Activated CD4-positive, alpha-beta T cell treated with anti-CD3 and anti-CD28 coated beads, Interleukin-2, amount 10 ng/mL, durations not matched to agents 7 days and 5 days (primary cell): ENCODE results near the gene EIF2AK3. TPM values are rescaled to one million over a fixed set of nuclear protein-coding genes. Genes with fewer than 3 reads are reported as not detected.

Experiments used
- CTCF ChIA-PET: fragments of 350-600 bp; sonication (Branson Sonifier 250); formaldehyde crosslinking; loops from one replicate; lab custom pipeline; 2021; ENCODE audit warnings: antibody characterized with exemption; lab: Charles Lee
- POLR2A ChIA-PET: fragments of 350-600 bp; sonication (Branson Sonifier 250); formaldehyde crosslinking; loops from one replicate; lab custom pipeline; 2021; ENCODE audit warnings: antibody characterized with exemption; lab: Charles Lee
- DNase-seq: peaks from one replicate; pipeline ENCODE4 v3.0.0-alpha.2; 2020
- H3K27ac Mint-ChIP-seq: one replicate; pipeline ENCODE4 v1.8.0; 2021; ENCODE audit warnings: mild to moderate bottlenecking, moderate library complexity, mixed read lengths
- H3K27me3 Mint-ChIP-seq: one replicate; pipeline ENCODE4 v1.8.0; 2021; ENCODE audit warnings: mixed read lengths
- H3K36me3 Mint-ChIP-seq: one replicate; pipeline ENCODE4 v1.8.0; 2021; ENCODE audit warnings: low read depth, mixed read lengths
- H3K4me1 Mint-ChIP-seq: one replicate; pipeline ENCODE4 v1.8.0; 2021; ENCODE audit warnings: mixed read lengths
- H3K4me3 Mint-ChIP-seq: one replicate; pipeline ENCODE4 v1.8.0; 2021; ENCODE audit warnings: mild to moderate bottlenecking, moderate library complexity, mixed read lengths
- H3K9me3 Mint-ChIP-seq: one replicate; pipeline ENCODE4 v1.8.0; 2021; ENCODE audit warnings: mixed read lengths
- total RNA-seq, 2 experiments: library from RNA; stranded (reverse); gene quantifications; one replicate each; pipeline ENCODE4 v1.2.3, GENCODE V29; 2021

The EIF2AK3 gene
- 10 to 100 TPM; 20.2 to 26.0 TPM for total RNA-seq

GRCh38 chr2:88627055-88627855 is at the start of gene EIF2AK3:
Gene EIF2AK3, minus strand, starts transcription at chr2:88627464. Its CDS starts 190 bp downstream, at chr2:88627274.
- CTCF ChIA-PET = interaction anchor here (0.9 to 1.3 kb wide), 2 partner anchors 18 to 36 kb away, joined by 3 read pairs; no protein-coding TSS in a partner anchor
- H3K36me3 Mint-ChIP-seq = no peaks in the 10 kb centered on the region
- peak within 1 kb of the TSS; percentile 95 for H3K27ac Mint-ChIP-seq
- DNase-seq = peak; percentile 98
- peak within 1 kb of the TSS; percentile 90 for H3K4me3 Mint-ChIP-seq
- no peaks in the 10 kb centered on the region for H3K9me3 Mint-ChIP-seq
- H3K4me1 Mint-ChIP-seq = peaks cover 23% of the 10 kb centered on the region
- POLR2A ChIA-PET = interaction anchor here (0.6 kb wide), 1 partner anchor 66 kb away, joined by 3 read pairs; no protein-coding TSS in a partner anchor
- peaks cover 2% of the 10 kb centered on the region for H3K27me3 Mint-ChIP-seq

- no peaks in the 10 kb centered on the region for H3K9me3 Mint-ChIP-seq
- POLR2A ChIA-PET = no interaction called here
- H3K27ac Mint-ChIP-seq = no peak overlapping the region
- no peak for DNase-seq
- H3K27me3 Mint-ChIP-seq = peaks cover 2% of the 10 kb centered on the region
- no peaks in the 10 kb centered on the region for H3K4me1 Mint-ChIP-seq
- H3K36me3 Mint-ChIP-seq = no peaks in the 10 kb centered on the region
- no peak overlapping the region for H3K4me3 Mint-ChIP-seq
- CTCF ChIA-PET = interaction anchor here (0.9 kb wide), 1 partner anchor 82 kb away, joined by 3 read pairs; no protein-coding TSS in a partner anchor
These were observed 46.1 kb upstream of the EIF2AK3 start for GRCh38 chr2:88673363-88673762.

- Mint-ChIP-seq H3K9me3 (no peaks in the 10 kb centered on the region), H3K4me1 (no peaks in the 10 kb centered on the region), H3K27ac (no peak overlapping the region), H3K36me3 (no peaks in the 10 kb centered on the region), H3K27me3 (peaks cover 2% of the 10 kb centered on the region), H3K4me3 (no peak overlapping the region)
- ChIA-PET POLR2A (no interaction called here), CTCF (interaction anchor here (0.7 to 1.6 kb wide), 12 partner anchors 8 to 317 kb away, joined by 3 to 10 read pairs (median 3); partner anchors contain the start of gene RPIA)
- DNase-seq = peak; percentile 18
These were observed 44.6 kb upstream of the EIF2AK3 start for GRCh38 chr2:88671786-88672427.

- ChIA-PET POLR2A (interaction anchor here (0.6 kb wide), 1 partner anchor 70 kb away, joined by 3 read pairs; no protein-coding TSS in a partner anchor), CTCF (interaction anchor here (0.6 to 1.7 kb wide), 4 partner anchors 11 to 78 kb away, joined by 3 to 6 read pairs (median 4); no protein-coding TSS in a partner anchor)
- Mint-ChIP-seq H3K36me3 (no peaks in the 10 kb centered on the region), H3K4me1 (no peaks in the 10 kb centered on the region), H3K4me3 (no peak overlapping the region), H3K27me3 (no peaks in the 10 kb centered on the region), H3K9me3 (no peaks in the 10 kb centered on the region), H3K27ac (no peak overlapping the region)
- DNase-seq = peak; percentile 48
These were observed 42.4 kb upstream of the EIF2AK3 start for GRCh38 chr2:88669482-88670214.

GRCh38 chr2:88668862-88669261 is 41.6 kb upstream of the EIF2AK3 start:
- no peak for DNase-seq
- Mint-ChIP-seq H3K9me3 (no peaks in the 10 kb centered on the region), H3K27ac (no peak overlapping the region), H3K36me3 (no peaks in the 10 kb centered on the region), H3K4me3 (no peak overlapping the region), H3K4me1 (no peaks in the 10 kb centered on the region), H3K27me3 (no peaks in the 10 kb centered on the region)
- POLR2A ChIA-PET = interaction anchor here (0.6 kb wide), 1 partner anchor 69 kb away, joined by 3 read pairs; no protein-coding TSS in a partner anchor
- CTCF ChIA-PET = interaction anchor here (0.6 to 1.7 kb wide), 2 partner anchors 10 to 22 kb away, joined by 3 to 6 read pairs; no protein-coding TSS in a partner anchor

GRCh38 chr2:88667219-88667618 is 40.0 kb upstream of the EIF2AK3 start:
- H3K9me3 Mint-ChIP-seq = no peaks in the 10 kb centered on the region
- no peak overlapping the region for H3K27ac Mint-ChIP-seq
- no peaks in the 10 kb centered on the region for H3K4me1 Mint-ChIP-seq
- DNase-seq = no peak
- H3K36me3 Mint-ChIP-seq = no peaks in the 10 kb centered on the region
- H3K4me3 Mint-ChIP-seq = no peak overlapping the region
- ChIA-PET CTCF (interaction anchor here (0.5 to 0.6 kb wide), 2 partner anchors 307 to 475 kb away, joined by 3 read pairs; no protein-coding TSS in a partner anchor), POLR2A (no interaction called here)
- H3K27me3 Mint-ChIP-seq = no peaks in the 10 kb centered on the region

- ChIA-PET POLR2A (no interaction called here), CTCF (interaction anchor here (0.6 kb wide), 1 partner anchor 475 kb away, joined by 3 read pairs; no protein-coding TSS in a partner anchor)
- Mint-ChIP-seq H3K4me1 (no peaks in the 10 kb centered on the region), H3K27me3 (no peaks in the 10 kb centered on the region), H3K4me3 (no peak overlapping the region), H3K36me3 (no peaks in the 10 kb centered on the region), H3K9me3 (no peaks in the 10 kb centered on the region), H3K27ac (no peak overlapping the region)
- DNase-seq = no peak
These were observed 39.3 kb upstream of the EIF2AK3 start for GRCh38 chr2:88666576-88666975.

- no peaks in the 10 kb centered on the region for H3K9me3 Mint-ChIP-seq
- H3K27ac Mint-ChIP-seq = no peak overlapping the region
- H3K27me3 Mint-ChIP-seq = no peaks in the 10 kb centered on the region
- ChIA-PET CTCF (no interaction called here), POLR2A (no interaction called here)
- DNase-seq = no peak
- no peaks in the 10 kb centered on the region for H3K4me1 Mint-ChIP-seq
- H3K36me3 Mint-ChIP-seq = no peaks in the 10 kb centered on the region
- no peak overlapping the region for H3K4me3 Mint-ChIP-seq
These were observed 33.4 kb upstream of the EIF2AK3 start for GRCh38 chr2:88660622-88661021.

- Mint-ChIP-seq H3K27ac (no peak overlapping the region), H3K9me3 (no peaks in the 10 kb centered on the region), H3K27me3 (peaks cover 2% of the 10 kb centered on the region), H3K4me3 (no peak overlapping the region), H3K4me1 (no peaks in the 10 kb centered on the region), H3K36me3 (no peaks in the 10 kb centered on the region)
- POLR2A ChIA-PET = no interaction called here
- DNase-seq = no peak
- CTCF ChIA-PET = interaction anchor here (1.4 to 3.1 kb wide), 3 partner anchors 10 to 32 kb away, joined by 4 to 10 read pairs (median 6); partner anchors contain the start of gene RPIA
These were observed 32.3 kb upstream of the EIF2AK3 start for GRCh38 chr2:88659538-88659915.

GRCh38 chr2:88658881-88659537 is 31.7 kb upstream of the EIF2AK3 start:
- ChIA-PET POLR2A (no interaction called here), CTCF (interaction anchor here (1.4 to 3.1 kb wide), 3 partner anchors 11 to 33 kb away, joined by 4 to 10 read pairs (median 6); partner anchors contain the start of gene RPIA)

GRCh38 chr2:88658326-88658725 is 31.1 kb upstream of the EIF2AK3 start:
- CTCF ChIA-PET = interaction anchor here (1.1 to 3.1 kb wide), 3 partner anchors 11 to 16 kb away, joined by 4 to 10 read pairs (median 6); no protein-coding TSS in a partner anchor
- H3K4me1 Mint-ChIP-seq = no peaks in the 10 kb centered on the region
- H3K4me3 Mint-ChIP-seq = no peak overlapping the region
- H3K27me3 Mint-ChIP-seq = peaks cover 2% of the 10 kb centered on the region
- no peaks in the 10 kb centered on the region for H3K36me3 Mint-ChIP-seq
- no peaks in the 10 kb centered on the region for H3K9me3 Mint-ChIP-seq
- POLR2A ChIA-PET = no interaction called here
- H3K27ac Mint-ChIP-seq = no peak overlapping the region
- no peak for DNase-seq

More at GRCh38 chr2:88658881-88659537, 31.7 kb upstream of the EIF2AK3 start:
- Mint-ChIP-seq H3K27ac (no peak overlapping the region), H3K36me3 (no peaks in the 10 kb centered on the region), H3K27me3 (peaks cover 2% of the 10 kb centered on the region), H3K9me3 (no peaks in the 10 kb centered on the region), H3K4me3 (no peak overlapping the region), H3K4me1 (no peaks in the 10 kb centered on the region)
- no peak for DNase-seq
